GM19395 (cell line): ENCODE measurements around the gene RRAD.
A peak's percentile ranks its signal among the peaks of the same experiment; 100 is the strongest.
"Not testable (repeated sequence)": the region's sequence is repeated elsewhere in the genome, so short reads cannot be mapped to it uniquely, and the experiment has no call there.

ENCODE experiments used
- ATAC-seq: cut with Tn5 transposase; IDR thresholded peaks from one replicate; pipeline ENCODE4 v1.9.1; 2021; ENCODE audit warnings: mild to moderate bottlenecking, moderate library complexity; ENCODE audit not compliant: unreplicated experiment

Gene RRAD

GRCh38 chr16:66902648-66903543 is 22.4 kb downstream of the RRAD start:
- no peak for ATAC-seq

- no peak for ATAC-seq
Measured at GRCh38 chr16:66901626-66902025, 23.7 kb downstream of the RRAD start.

GRCh38 chr16:66900721-66901441 is 24.5 kb downstream of the RRAD start:
- ATAC-seq, result no peak

- ATAC-seq, result no peak
Measured at GRCh38 chr16:66899945-66900710, 25.2 kb downstream of the RRAD start.

- no peak for ATAC-seq
Measured at GRCh38 chr16:66899310-66899944, 25.9 kb downstream of the RRAD start.

GRCh38 chr16:66898933-66899309 is 26.4 kb downstream of the RRAD start:
- no peak for ATAC-seq

GRCh38 chr16:66898207-66898606 is 27.1 kb downstream of the RRAD start:
- ATAC-seq, result no peak

- not testable (repeated sequence) for ATAC-seq
Measured at GRCh38 chr16:66896682-66897081, 28.7 kb downstream of the RRAD start.

- no peak for ATAC-seq
Measured at GRCh38 chr16:66895999-66896398, 29.3 kb downstream of the RRAD start.

GRCh38 chr16:66895689-66895979 is 29.7 kb downstream of the RRAD start:
- ATAC-seq, result no peak

- ATAC-seq, result peak; percentile 67
Measured at GRCh38 chr16:66894948-66895688, 30.2 kb downstream of the RRAD start.

- no peak for ATAC-seq
Measured at GRCh38 chr16:66894055-66894454, 31.3 kb downstream of the RRAD start.

GRCh38 chr16:66891797-66892196 is 33.5 kb downstream of the RRAD start:
- no peak for ATAC-seq

GRCh38 chr16:66891360-66891759 is 34.0 kb downstream of the RRAD start:
- ATAC-seq, result no peak

GRCh38 chr16:66890799-66891198 is 34.5 kb downstream of the RRAD start:
- ATAC-seq, result no peak

- ATAC-seq, result no peak
Measured at GRCh38 chr16:66889622-66890021, 35.7 kb downstream of the RRAD start.

- ATAC-seq, result no peak
Measured at GRCh38 chr16:66888647-66889615, 36.4 kb downstream of the RRAD start.

- no peak for ATAC-seq
Measured at GRCh38 chr16:66886914-66887313, 38.4 kb downstream of the RRAD start.

GRCh38 chr16:66886321-66886720 is 39.0 kb downstream of the RRAD start:
- no peak for ATAC-seq
